Amniotic epithelial cell (primary cell): ENCODE results near the gene MTARC1.

Experiments used
- DNase-seq: peaks from one replicate; pipeline ENCODE4 v3.0.0-alpha.2; 2010; ENCODE audit warnings: low read depth

Gene MTARC1

GRCh38 chr1:220833436-220833835 lies 46.7 kb downstream of the MTARC1 start:
- DNase-seq = no peak

- no peak for DNase-seq
Observed at GRCh38 chr1:220834155-220834870, 47.6 kb downstream of the MTARC1 start.
